H1 (cell line): ENCODE data around the gene TOM1L2.
"Not testable (repeated sequence)": the region's sequence is repeated elsewhere in the genome, so short reads cannot be mapped to it uniquely, and the experiment has no call there.

Experiments
- CBX5 ChIP-seq: fragments of 300-800, 300-1000 bp; sonication (generic); IDR thresholded peaks from 2 replicates; pipeline ENCODE4 v1.7.1; 2016; ENCODE audit warnings: antibody characterized with exemption, low read length, low read depth
- CTCF ChIP-seq, 3 experiments: IDR thresholded peaks; 1 replicate in 2 of 3; 2 replicates in 1 of 3; pipeline versions ENCODE4 v1.5.1 to v1.6.1; 2011; ENCODE audit warnings: low read length in 3 of 3, mild to moderate bottlenecking in 3 of 3, inconsistent platforms in 2 of 3, low read depth in 1 of 3, moderate library complexity in 1 of 3; ENCODE audit not compliant: insufficient read depth in 1 of 3; ENCODE audit errors: control extremely low read depth in 1 of 3
- EP300 ChIP-seq, 2 experiments: IDR thresholded peaks; 1 replicate in 1 of 2; 2 replicates in 1 of 2; pipeline ENCODE4 v1.6.1; 2011 to 2012; ENCODE audit warnings: low read depth in 2 of 2, low read length in 2 of 2, mild to moderate bottlenecking in 2 of 2, borderline replicate concordance in 1 of 2, inconsistent platforms in 1 of 2, moderate library complexity in 1 of 2
- EZH2 ChIP-seq: fragments of 200-600 bp; sonication (generic); IDR thresholded peaks from 2 replicates; pipeline ENCODE4 v1.7.1; 2012; ENCODE audit warnings: low read depth, mild to moderate bottlenecking, moderate library complexity, low read length, inconsistent platforms; ENCODE audit not compliant: severe bottlenecking
- MAX ChIP-seq: IDR thresholded peaks from 2 replicates; pipeline ENCODE4 v1.6.1; 2012; ENCODE audit warnings: inconsistent platforms
- POLR2AphosphoS5 ChIP-seq: IDR thresholded peaks from 2 replicates; pipeline ENCODE4 v1.6.1; 2011; ENCODE audit warnings: low read depth, low read length
- TF ChIP-seq, protein P1 (sequence below): IDR thresholded peaks from 2 replicates; pipeline ENCODE4 v1.6.1; 2011; ENCODE audit warnings: low read depth, mild to moderate bottlenecking, low read length; ENCODE audit not compliant: insufficient read depth

DNA sequence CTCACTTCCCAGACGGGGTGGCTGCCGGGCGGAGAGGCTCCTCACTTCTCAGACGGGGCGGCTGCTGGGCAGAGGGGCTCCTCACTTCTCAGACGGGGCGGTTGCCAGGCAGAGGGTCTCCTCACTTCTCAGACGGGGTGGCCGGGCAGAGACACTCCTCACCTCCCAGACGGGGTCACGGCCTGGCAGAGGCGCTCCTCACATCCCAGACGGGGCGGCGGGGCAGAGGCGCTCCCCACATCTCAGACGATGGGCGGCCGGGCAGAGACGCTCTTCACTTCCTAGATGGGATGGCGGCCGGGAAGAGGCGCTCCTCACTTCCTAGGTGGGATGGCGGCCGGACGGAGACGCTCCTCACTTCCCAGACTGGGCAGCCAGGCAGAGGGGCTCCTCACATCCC is 59.9 kb downstream of the TOM1L2 start:
- TF ChIP-seq CTCF (IDR thresholded peaks at IDR 0.05; ENCODE audit: control extremely low read depth in 1 of 3, insufficient read depth in 1 of 3, low read depth in 1 of 3, low read length in 3 of 3); MAX; EZH2; EP300 (IDR thresholded peaks at IDR 0.05; ENCODE audit: borderline replicate concordance in 1 of 2, low read depth in 2 of 2, low read length in 2 of 2); POLR2AphosphoS5; CBX5: not testable (repeated sequence)
- TF ChIP-seq, protein P1, sequence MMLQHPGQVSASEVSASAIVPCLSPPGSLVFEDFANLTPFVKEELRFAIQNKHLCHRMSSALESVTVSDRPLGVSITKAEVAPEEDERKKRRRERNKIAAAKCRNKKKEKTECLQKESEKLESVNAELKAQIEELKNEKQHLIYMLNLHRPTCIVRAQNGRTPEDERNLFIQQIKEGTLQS: not testable (repeated sequence)
